A172 (cell line): Measurements from ENCODE around the gene FRY. TPM values are rescaled to one million over a fixed set of nuclear protein-coding genes. Genes with fewer than 3 reads are reported as not detected.

Experiments used
- DNase-seq: peaks from one replicate; pipeline ENCODE4 v3.0.0-alpha.2; 2015; ENCODE audit warnings: low spot score
- total RNA-seq: library from RNA; depleted of rRNA; stranded (reverse); fragments of >200 nt; shearing (Covaris generic); gene quantifications from 2 replicates; pipeline ENCODE4 v1.2.3, GENCODE V29; 2014

The FRY gene
- total RNA-seq, 1 experiment from 2014 or later: 0.21 TPM

DNA sequence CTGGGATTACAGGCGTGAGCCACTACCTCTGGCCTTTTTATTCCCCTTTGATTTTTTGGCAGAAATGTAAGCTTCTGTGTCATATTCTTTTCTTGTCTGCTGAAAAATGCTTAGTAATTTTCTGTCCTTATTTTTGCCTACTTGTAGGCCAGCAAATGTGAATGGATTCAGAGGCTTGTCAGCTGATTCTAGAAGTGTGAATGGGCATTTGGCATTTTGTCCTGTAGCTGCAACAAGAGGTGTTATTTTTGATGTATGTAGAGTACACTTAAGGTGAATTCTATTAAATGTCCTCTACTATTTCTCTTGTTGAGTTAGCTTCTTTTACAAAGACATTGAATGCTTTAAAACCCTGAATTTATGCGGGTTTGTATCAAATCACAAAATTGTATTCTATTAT lies 50.0 kb downstream of the FRY start:
- DNase-seq: no peak

DNA sequence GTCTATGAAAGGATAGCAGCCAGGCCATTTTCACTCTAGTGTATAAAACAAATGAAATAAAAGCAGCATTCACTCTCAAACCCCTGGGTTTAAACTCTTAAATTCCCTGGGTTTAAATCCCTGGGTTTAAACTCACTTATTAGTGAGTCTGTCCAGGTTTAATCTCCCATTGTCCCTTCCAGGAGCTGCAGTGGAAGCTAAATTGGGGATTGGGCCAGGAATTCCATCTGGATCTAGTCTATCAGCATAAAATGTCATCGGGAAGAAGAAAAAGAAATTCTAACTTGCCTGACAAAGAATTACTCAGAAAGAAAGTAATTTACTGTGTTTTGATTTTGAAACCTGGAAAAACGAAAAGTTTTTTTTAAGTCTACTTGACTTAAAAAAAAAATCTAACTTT lies 54.8 kb downstream of the FRY start:
- DNase-seq: no peak

DNA sequence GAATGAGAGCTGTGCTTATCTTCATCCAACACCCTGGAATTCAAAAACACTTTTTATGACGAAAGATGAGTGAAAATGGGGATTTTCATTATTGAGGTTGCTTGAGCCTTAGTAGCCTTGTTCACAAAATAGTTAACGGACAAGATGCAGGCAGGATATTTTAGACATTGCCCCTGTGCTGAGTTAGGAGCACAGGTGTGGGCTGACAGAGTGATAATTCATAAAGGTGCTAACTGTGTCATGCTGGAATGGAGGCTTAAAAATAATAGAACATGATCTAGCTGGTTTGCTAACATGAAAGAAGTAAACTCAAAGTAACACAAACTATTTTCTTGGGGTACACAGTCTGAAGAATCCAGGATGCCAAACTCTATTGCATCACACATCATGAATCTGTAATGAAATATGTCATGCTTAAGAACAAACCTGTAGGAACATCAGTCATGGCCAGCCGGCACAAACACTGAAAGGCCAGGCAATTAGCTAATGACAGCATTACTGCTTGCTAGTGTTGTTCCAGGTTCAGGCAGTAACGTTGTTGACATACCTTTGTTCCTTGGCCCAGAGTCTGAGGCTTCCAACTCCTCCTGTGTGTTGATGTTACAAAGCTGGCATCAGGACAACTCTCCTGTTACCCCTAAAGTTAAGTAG lies 55.3 kb downstream of the FRY start:
- DNase-seq: no peak

DNA sequence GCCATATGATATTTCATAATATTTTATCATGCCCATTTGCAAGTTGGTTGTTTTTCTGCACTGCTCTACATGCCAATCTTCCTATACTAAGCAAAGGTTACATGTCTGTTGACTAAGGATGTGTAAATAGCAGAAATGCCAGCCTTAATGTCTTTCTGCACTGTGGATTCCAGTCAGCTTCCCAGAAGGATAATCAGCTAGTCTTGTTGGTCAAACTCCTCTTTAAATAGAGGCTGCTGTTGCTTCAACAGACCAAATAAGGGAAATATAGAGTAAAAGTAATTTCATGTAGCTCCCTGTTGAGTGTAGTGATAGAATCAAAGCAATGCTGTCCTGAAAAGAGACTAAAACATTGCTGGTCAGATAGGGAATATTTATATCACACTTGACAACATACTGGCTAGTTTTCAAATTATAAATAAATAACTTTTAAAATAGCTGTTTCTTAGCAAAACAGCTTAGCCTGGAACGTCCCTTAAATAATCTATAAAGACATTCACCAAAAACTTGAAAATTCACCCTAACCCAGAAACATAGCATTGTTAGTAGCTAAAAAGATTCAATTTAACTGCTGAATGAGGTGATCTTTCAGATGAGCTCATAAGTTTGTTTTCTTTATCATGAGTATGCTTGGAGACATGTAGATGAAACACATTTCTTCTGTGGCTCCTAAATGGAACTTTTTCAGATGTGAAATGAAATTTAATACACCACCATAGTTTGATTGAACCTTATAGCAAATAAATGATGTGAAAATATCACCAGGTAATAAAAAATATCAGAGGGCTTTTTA lies 56.6 kb downstream of the FRY start:
- no peak for DNase-seq

DNA sequence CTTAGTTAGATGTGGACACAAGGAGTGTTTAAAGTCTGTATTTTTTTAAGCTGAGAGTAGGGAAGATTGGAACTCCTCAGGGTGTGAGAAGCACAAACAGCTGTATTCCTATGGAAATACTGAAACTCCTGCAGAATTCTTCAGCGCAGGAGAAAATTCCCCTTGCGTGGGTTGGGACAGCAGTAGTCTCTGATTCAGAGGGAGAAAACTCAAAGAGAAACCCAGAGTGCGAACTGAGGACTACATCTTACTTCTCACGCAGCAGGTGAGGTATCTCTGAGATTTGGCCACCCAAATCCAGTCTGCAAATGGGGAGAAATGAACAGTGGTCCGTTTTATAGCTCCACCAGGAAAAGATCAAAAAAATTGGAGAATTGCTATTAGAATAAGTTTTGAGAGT lies 60.9 kb downstream of the FRY start:
- DNase-seq: no peak

DNA sequence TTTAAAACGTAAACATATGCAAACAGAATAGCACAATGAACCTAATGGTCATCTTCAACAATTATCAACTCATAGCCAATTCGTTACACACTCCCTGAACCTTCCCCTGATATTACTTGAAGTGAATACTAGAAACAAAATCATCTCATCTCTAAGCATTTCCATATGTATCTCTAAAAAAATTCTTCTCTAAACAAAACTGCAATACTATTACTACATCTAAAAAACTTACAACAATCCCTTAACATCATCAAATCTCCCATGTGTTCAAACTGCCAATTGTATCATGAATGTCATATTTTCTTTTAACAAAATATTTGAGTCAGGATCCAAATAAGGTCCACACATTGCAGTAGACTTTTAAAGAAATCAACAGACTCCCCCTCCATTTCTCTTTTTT lies 61.4 kb downstream of the FRY start:
- no peak for DNase-seq

DNA sequence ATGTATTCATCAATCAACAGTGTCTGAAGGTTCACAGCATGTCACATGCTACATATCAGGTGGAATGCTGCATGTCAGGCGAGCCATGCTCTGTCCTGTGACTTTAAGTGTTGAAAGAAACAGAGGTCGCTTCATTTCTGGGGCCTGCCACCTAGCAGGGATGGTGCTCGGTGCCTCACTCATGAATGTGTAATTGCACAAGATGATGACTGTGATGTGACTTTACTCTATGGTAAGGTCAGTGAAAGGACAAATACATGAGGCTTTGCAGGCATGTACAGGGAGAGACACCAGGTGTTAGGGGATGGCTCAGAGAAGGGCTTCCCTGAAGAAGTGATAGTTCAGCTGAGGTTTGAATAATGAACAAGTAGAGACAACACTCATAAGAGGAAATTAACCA lies 66.7 kb downstream of the FRY start:
- no peak for DNase-seq

DNA sequence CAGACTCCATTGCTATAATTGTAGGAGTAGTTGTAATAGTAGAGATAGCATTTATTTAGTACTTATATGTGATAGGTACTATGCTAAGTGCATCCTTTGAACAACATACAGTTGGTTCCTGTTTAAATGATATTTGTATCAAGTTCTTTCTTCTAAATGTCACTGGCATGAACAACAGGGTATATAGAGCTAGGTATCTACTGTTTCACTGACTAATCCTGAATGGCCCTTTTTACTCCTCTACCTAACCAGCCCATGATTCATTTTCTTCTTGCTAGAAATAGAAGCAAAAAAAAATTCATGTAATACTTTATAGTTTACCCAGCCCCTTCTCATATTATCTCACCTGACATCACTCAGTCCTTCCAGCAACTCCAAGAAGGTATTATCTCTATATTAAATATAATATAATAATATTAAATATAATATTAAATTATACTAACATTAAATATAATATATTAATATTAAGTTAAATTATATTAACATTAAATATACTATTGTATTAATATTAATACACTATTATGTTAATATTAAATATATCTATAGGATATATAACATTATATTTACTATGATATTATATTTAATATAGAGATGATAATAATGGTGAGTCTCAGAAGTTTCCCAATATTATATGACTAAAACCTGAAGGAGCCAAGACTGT lies 74.2 kb downstream of the FRY start:
- no peak for DNase-seq

DNA sequence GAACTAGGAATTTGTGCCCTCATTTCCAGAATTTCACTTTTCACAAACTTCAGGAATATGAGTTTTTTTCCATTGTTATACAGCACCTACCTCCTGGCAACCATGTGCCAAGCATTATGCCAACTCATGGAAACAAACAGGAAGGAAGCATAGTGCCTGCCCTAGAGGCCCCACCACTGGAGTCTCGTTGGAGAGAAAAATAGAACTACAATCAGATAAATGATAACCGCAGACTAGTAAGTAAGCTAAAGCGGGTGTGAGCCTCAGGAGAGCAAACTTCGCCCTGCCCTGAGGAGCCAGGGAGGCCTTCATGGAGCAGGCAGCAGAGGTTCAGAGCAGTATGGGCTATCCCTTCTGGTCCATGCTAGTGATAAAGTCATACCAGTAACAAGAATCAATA lies 75.9 kb downstream of the FRY start:
- no peak for DNase-seq

DNA sequence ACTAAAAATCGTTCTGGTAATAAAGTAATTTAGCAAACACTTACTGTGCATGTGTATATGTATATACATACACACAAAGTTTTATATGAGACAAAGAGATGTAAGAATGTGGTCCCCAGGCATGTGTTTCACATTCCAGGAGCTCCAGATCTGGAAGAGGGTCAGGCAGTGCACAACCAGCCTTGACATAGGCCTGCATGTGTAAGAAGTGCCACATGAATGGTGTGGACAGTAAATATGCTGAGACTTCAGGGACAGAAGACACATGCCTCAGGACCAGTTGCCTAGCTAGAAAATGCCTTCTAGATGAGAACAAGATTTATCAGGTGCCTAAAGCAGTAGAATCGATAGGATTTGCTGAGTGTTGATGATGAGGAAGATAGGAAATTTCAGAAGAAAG lies 76.4 kb downstream of the FRY start:
- no peak for DNase-seq

DNA sequence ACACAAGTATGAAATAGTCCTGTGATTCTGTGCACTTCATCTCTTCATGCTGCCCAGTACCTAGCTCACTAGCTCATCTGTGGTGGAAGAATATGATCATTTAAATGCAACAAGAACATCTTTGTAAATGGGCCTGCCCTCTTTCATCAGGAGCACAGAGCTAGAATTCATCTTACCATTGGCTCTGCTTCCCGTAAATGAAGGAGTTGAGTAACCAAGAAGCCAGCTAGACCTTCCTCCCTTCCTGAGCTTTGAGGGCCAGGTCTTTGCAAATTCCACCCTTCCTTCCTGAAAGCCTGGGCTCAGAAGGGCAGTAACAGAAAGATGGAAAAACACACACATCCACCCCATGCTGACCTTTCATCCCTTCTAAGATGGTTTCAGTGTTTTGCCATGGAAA lies 82.0 kb downstream of the FRY start:
- no peak for DNase-seq

DNA sequence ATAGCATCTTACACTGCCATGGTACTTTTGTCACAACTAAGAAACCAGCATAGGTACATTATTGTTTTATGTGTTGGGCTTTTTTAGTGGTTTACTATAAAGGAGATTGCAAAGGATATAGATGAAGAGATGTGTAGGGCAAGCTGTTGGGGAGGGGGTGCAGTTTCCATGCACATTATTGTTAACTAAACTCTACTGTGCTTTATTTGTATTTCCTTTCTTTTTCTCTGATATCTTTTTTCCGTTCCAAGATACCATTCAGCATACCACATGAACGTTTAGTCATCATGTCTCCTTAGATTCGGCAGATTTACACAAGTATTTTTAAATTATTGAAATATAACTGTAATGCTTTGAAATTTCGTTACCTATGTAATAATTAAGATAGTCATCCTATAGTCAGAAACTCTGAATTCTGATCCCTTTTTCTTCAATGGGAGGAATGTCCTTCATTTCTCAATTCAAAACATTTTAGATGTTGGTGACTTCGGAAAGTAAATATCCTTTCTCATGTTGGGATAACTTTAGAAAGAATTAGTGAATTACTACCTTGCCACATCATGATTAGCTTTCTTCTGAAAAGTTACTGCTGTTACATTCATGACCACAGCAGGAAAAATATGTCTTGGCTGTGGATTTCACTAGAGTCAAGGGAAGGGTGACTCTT lies 82.8 kb downstream of the FRY start:
- no peak for DNase-seq

DNA sequence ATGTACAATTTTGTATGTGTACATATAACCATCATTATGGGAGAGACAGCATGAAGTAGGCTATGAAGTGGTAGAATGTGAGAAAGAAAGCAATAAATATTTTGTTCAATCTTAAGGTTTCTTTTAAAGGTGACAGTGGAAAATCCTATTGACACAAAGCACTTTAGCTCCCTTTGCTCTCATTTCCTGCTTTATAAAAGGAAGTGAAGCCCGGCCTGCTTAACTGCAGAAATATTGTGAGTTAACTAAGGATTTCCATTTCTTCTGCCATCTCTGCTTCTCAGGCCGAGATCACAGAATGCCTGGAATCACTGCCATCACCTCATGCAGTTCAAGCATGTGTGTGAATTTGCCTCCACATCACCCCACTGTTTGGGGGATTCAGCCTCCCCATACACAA lies 83.5 kb downstream of the FRY start:
- DNase-seq: no peak

DNA sequence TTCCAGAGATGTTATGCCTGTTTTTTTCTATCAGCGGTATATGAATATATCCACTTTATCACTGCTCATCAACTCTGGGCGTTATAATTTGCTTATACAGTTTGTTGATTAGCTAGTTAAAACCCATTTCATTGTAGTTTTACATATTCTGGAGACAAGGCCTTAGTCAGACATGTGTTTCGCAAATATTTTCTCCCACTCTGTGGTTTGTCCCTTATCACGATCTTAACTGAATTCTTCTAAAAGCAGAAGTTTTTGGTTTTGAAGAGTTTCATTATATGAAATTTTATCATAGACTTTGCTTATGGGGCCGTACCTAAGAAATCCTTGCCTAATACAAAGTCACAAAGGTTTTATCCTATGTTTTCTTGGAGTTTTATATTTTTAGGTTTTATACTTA lies 84.6 kb downstream of the FRY start:
- no peak for DNase-seq

DNA sequence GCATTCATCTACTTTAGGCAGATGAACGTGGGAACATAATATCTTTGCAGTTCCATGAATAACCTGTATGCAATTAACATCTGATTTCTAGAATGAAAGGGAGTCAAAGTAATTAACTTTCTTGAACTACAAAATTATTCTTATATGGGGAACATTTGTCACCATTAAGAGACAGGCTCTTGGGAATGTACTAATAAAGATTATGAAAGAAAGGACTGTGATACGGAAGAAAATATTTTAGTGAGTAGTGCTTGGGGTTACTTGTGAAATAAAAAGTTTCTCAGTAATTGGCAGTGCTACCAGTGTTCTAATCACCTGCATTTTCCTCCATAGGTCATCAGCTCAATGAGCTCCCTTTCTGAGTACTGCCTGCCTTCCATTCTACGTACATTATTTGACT lies 85.4 kb downstream of the FRY start:
- DNase-seq: no peak

DNA sequence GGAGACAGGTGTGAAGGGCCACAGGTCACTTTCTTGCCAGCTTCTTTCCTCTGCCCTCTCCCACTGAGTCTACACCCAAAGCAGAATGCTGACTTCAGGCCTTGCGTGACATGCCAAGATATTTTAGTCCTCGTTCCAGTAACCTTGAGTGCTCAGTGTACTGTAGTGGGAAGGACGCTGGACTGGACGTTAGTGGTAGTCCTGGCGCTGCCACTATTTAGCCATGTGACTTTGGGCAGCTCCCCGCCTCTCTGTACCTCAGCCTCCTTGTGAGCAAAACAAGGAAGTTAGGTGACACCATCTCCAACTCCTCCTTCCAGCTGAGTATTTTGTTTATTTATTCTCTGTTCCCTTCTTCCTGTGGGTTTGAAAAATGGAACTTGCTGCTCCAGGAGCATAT lies 86.1 kb downstream of the FRY start:
- no peak for DNase-seq

DNA sequence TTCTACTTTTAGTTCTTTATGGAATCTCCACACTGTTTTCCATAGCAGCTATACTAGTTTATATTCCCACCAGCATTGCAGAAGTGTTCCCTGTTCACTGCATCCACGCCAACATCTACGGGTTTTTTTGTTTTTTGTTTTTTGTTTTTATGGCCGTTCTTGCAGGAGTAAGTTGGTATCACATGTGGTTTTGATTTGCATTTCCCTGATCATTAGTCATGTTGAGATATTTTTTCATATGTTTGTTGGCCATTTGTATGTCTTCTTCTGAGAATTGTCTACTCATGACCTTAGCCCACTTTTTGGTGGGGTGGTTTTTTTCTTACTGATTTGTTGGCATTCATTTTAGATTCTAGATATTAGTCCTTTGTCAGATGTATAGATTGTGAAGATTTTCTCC lies 89.7 kb downstream of the FRY start:
- DNase-seq: no peak

DNA sequence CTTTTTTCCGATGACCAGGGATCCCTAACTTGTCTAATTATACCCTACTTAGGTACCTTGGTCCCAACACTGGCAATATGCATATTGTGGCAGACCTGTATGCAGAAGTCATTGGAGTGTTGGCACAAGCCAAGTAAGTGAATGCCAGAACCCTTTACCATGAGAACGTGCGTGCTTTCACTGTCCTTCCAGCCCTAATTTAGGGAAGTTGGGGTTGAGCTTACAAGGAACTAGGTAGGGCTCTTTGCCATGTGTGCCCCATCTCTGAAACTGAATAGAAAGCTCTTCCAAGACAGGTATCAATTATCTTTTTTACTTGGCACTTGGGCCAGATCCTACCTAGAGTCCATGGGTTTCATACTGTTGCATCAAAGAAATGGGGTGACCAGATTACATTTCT lies 93.2 kb downstream of the FRY start:
- no peak for DNase-seq

DNA sequence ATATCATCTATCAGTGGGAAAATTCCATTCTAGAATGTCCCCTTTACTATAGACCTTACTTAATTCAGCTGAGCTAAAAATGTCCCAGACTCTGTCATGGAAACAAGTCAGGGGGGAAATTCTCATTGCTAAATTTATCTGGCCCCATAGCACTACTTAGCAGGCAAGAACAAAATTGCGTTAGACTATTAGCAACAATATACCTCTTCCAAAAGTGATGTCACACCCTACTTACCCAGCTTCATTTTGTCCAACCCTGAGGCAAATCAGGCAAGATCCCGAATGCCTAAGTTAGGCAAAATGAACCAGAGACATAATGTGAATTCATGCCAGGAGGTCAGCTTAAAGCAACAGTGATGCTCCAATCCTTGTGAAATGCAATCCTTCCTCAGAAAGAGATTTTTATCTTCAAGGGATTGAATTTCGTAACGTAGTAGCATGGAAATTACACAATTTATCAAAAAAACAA lies 93.7 kb downstream of the FRY start:
- no peak for DNase-seq

DNA sequence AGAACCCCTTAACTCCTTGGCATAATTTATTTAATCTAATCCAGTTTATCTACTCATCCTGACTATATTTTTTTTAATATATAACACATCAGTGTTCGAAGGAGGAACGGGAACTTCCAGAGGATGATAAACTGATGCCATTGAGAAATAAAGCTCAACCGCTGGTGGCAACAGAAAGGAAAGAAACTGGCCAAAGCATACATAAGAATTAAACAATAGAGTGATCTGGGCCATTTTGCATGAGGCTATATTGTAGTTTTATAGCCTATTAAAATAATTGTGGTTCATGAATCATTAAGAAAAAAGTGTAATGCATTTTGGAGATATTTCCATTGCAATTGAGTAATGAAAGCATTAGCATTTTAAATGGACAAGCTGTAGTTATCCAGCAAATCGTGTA lies 94.2 kb downstream of the FRY start:
- no peak for DNase-seq

DNA sequence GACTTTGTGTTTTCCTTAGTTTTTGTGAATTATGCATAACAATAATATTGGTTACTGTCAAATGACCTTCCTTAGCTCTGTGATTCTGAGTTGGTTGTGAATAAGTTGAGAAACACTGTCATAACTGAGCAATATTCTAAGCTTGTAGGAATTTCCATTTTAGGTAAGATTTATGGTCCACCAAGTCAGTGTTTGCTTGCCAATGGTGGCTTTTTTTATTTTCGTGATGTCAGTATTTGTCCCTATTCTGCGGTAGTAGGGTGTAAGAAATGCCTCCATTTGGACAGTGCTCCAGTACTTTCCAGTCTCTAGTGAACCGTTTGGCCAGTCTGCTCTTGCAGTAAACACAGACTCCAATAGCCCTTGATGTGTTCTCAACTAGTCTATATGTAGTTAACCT lies 94.7 kb downstream of the FRY start:
- no peak for DNase-seq

DNA sequence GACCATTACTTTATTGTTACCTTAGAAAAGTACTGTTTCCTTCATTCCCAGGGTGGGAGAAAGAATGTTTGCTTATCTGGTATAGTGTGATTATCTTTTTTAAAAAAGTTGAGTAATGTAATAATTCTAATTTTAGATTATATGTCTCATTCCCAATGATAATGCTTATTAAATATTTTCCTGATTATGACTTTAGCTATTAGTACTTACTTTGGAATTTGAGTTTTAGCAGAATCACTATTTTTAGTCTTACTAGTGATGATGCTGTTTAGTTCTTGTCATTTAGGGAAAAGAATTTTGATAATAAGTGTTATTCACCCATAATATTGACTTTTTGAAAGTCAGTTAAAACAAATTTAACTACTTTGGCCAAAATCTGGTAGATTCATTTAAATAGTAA lies 95.2 kb downstream of the FRY start:
- no peak for DNase-seq

DNA sequence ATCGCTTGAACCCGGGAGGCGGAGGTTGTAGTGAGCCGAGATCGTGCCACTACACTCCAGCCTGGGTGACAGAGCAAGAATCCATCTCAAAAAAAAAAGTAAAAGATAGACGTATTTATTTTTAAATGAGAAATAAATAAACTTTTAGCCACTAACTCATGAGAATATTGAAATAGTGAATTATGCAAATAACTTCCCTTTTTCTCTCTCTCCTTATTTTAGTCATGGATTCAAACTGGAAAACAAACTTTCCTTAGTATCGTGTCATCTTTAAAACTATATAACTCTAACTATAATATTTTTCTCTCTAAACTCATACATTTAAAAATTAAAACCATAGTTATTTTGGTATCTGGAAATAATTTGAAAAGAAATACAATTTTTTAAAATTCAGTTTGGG lies 96.1 kb downstream of the FRY start:
- DNase-seq: no peak
